ENCODE measurements around the gene C1D.

Gene C1D

GRCh38 chr2:68031542-68032160 is 31.2 kb downstream of the C1D start:
- TF ChIP-seq TAF1 (IDR thresholded peaks at IDR 0.05; ENCODE audit: borderline replicate concordance, insufficient read depth, low read length) (no peak), SIN3A (IDR thresholded peaks at IDR 0.05; ENCODE audit: borderline replicate concordance, insufficient read depth, low read length) (no peak), FOXP2 (optimal IDR thresholded peaks at IDR 0.05; ENCODE audit: borderline replicate concordance, extremely low read depth, extremely low read length, insufficient read depth) (no peak), POLR2AphosphoS5 (IDR thresholded peaks at IDR 0.05; ENCODE audit: low read depth, low read length) (no peak)

DNA sequence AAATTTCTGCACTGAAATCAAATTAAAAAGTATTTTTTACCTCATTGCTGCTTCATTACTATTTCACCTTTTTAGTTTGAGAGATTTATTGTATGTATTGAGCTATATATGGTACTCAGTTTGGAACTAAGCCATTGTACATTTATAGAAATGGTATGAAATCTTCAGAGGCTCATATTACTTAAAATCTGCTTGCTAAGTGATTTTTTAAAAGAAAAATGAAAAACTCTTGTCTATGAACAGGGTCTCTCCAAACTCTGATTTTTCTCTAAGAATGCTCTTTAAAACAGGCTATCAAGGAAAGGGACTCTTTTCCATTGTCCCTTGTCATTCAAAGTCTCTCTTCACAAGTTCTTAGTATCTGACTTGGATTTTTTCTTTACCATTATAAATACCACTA is 31.8 kb downstream of the C1D start:
- no peak for TF ChIP-seq SIN3A (IDR thresholded peaks at IDR 0.05; ENCODE audit: borderline replicate concordance, insufficient read depth, low read length)
- TF ChIP-seq, protein P1, sequence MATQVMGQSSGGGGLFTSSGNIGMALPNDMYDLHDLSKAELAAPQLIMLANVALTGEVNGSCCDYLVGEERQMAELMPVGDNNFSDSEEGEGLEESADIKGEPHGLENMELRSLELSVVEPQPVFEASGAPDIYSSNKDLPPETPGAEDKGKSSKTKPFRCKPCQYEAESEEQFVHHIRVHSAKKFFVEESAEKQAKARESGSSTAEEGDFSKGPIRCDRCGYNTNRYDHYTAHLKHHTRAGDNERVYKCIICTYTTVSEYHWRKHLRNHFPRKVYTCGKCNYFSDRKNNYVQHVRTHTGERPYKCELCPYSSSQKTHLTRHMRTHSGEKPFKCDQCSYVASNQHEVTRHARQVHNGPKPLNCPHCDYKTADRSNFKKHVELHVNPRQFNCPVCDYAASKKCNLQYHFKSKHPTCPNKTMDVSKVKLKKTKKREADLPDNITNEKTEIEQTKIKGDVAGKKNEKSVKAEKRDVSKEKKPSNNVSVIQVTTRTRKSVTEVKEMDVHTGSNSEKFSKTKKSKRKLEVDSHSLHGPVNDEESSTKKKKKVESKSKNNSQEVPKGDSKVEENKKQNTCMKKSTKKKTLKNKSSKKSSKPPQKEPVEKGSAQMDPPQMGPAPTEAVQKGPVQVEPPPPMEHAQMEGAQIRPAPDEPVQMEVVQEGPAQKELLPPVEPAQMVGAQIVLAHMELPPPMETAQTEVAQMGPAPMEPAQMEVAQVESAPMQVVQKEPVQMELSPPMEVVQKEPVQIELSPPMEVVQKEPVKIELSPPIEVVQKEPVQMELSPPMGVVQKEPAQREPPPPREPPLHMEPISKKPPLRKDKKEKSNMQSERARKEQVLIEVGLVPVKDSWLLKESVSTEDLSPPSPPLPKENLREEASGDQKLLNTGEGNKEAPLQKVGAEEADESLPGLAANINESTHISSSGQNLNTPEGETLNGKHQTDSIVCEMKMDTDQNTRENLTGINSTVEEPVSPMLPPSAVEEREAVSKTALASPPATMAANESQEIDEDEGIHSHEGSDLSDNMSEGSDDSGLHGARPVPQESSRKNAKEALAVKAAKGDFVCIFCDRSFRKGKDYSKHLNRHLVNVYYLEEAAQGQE (IDR thresholded peaks at IDR 0.05; ENCODE audit: insufficient read depth in 1 of 2, low read depth in 2 of 2, low read length in 2 of 2): no peak
- no peak for TF ChIP-seq FOXP2 (optimal IDR thresholded peaks at IDR 0.05; ENCODE audit: borderline replicate concordance, extremely low read depth, extremely low read length, insufficient read depth)
- TF ChIP-seq POLR2AphosphoS5 (IDR thresholded peaks at IDR 0.05; ENCODE audit: low read depth, low read length): no peak
- TF ChIP-seq TAF1 (IDR thresholded peaks at IDR 0.05; ENCODE audit: borderline replicate concordance, insufficient read depth, low read length): no peak

- TF ChIP-seq POLR2AphosphoS5 (IDR thresholded peaks at IDR 0.05; ENCODE audit: low read depth, low read length) (no peak), TAF1 (IDR thresholded peaks at IDR 0.05; ENCODE audit: borderline replicate concordance, insufficient read depth, low read length) (no peak), SIN3A (IDR thresholded peaks at IDR 0.05; ENCODE audit: borderline replicate concordance, insufficient read depth, low read length) (no peak), FOXP2 (optimal IDR thresholded peaks at IDR 0.05; ENCODE audit: borderline replicate concordance, extremely low read depth, extremely low read length, insufficient read depth) (no peak)
- TF ChIP-seq, protein P1 (IDR thresholded peaks at IDR 0.05; ENCODE audit: insufficient read depth in 1 of 2, low read depth in 2 of 2, low read length in 2 of 2): no peak
These were observed 32.3 kb downstream of the C1D start for GRCh38 chr2:68030529-68030928.

DNA sequence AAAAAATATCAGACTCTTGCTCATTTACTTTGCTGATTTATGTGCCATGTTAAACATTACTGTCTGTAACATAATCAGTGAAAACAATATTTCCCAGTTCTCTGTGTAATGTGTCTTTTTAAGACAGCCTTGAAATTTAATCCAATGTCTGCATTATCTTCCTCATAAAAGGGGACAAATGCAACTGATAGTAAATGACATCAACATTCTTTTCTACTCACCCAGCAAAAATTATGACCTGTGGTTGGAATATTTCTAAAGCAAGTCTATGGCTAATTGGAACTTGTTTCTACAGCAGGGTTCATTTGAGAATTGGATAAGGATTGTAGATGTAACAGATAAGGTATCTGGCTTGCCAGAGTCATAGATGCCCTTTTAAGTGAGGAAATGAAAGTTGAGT is 34.8 kb downstream of the C1D start:
- TF ChIP-seq, protein P1 (IDR thresholded peaks at IDR 0.05; ENCODE audit: insufficient read depth in 1 of 2, low read depth in 2 of 2, low read length in 2 of 2): no peak
- TF ChIP-seq SIN3A (IDR thresholded peaks at IDR 0.05; ENCODE audit: borderline replicate concordance, insufficient read depth, low read length): no peak
- TF ChIP-seq TAF1 (IDR thresholded peaks at IDR 0.05; ENCODE audit: borderline replicate concordance, insufficient read depth, low read length): no peak
- no peak for TF ChIP-seq FOXP2 (optimal IDR thresholded peaks at IDR 0.05; ENCODE audit: borderline replicate concordance, extremely low read depth, extremely low read length, insufficient read depth)
- no peak for TF ChIP-seq POLR2AphosphoS5 (IDR thresholded peaks at IDR 0.05; ENCODE audit: low read depth, low read length)

GRCh38 chr2:68024450-68024849 is 38.4 kb downstream of the C1D start:
- TF ChIP-seq SIN3A (IDR thresholded peaks at IDR 0.05; ENCODE audit: borderline replicate concordance, insufficient read depth, low read length) (no peak), TAF1 (IDR thresholded peaks at IDR 0.05; ENCODE audit: borderline replicate concordance, insufficient read depth, low read length) (no peak), FOXP2 (optimal IDR thresholded peaks at IDR 0.05; ENCODE audit: borderline replicate concordance, extremely low read depth, extremely low read length, insufficient read depth) (no peak), POLR2AphosphoS5 (IDR thresholded peaks at IDR 0.05; ENCODE audit: low read depth, low read length) (no peak)
- TF ChIP-seq, protein P1 (IDR thresholded peaks at IDR 0.05; ENCODE audit: insufficient read depth in 1 of 2, low read depth in 2 of 2, low read length in 2 of 2): no peak
